GM21576 (cell line): Measurements from ENCODE around the gene EEF1E1.

Experiments used
- ATAC-seq: cut with Tn5 transposase; IDR thresholded peaks from one replicate; pipeline ENCODE4 v1.9.1; 2021; ENCODE audit warnings: mild to moderate bottlenecking, moderate library complexity; ENCODE audit not compliant: unreplicated experiment

The EEF1E1 gene

DNA sequence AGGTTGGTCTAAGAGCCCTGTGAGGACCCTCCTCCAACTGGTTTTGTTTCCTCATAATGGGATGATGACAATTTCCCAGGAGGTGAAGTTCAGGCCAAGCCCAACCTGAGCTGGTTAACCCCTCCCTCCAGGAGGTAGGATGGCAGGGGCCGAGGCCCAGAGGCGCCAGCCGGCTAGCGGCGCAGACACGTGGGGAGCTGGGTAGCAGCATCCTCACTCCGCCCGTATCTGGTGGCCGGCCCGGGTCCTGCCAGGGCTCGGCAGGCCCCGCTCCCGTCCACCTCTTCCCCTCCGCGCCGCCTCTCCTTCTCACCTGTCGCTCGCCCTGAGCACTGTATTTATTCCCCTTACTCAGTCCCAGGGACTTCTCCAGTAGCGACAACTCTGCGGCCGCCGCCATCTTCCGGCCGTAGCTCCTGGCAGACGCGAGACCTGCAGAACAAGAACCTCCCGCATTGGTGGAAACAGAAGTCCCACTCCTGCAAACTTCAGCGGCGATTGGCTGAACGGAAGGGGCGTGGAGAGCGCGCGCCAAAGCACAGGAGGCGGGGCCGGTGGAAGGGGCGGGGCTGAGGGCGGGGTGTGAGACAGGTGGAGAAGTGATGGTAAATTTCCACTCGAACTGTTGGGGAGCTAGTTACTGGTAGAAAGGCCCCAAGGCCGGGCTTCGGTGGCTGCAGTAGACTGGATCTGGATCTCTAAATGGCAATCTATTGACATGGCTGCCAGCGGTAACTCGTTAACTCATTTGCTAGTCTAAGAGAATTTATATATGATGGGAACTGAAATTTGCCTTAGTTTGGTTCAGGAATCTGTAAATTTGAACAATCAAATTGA, at the start of gene EEF1E1:
Gene EEF1E1 (minus strand): TSS at position 427 of the 837 bp plus-strand sequence. CDS start 27 bp downstream, at position 400.
- peak; percentile 100 for ATAC-seq

DNA sequence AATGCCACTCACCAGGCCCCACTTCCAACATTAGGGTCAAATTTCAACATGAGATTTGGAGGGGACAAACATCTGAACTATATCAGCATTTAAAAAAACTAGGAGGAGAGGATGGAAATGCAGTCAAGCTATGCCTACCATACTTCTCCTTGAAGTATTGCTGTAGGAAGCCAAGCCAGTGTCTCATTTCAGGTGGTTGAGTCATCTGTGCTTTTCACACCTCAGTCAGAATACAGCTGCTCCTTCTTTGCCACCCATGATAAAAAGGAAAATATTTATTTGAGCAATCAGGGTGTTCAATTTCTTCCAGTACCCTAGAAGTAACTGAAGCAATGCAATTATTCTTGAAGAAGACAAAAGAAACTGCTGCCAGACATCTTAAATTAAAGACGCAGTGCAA, 47.0 kb upstream of the EEF1E1 start:
- ATAC-seq = no peak

DNA sequence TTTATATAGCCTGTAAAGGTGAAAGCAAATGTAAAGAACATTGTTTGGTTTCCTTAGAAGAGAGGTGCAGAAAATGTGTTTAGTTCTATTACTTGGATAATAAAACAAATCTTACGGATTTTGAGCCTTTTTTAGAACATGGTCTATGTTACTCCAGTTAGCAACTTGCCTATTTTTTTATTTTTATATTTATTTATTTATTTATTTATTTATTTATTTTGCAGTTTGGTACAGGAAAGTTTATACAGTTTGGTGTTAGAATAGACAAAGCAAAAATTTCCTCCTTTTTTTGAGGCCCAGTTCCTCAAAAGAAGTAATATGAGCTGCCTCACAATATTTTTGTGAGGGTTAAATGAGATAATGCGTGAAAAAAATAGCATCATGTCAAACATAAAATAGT, 41.6 kb upstream of the EEF1E1 start:
- ATAC-seq = no peak

DNA sequence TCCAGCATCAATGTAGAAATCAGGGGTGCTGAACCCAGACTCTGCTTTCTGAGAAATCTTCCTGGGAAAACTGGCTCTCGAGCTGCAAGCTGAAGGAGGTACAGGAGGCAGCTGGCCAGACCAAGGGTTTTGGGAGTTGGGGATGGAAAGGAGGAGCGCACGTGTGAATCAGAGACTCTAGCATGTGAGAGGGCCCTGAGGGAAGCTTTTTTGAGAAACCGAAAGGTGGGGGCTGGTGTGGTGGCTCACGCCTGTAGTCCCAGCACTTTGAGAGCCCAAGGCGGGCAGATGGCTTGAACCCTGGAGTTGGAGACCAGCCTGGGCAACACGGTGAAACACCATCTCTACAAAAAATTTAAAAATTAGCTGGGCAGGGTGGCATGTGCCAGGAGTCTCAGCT, 37.1 kb upstream of the EEF1E1 start:
- no peak for ATAC-seq

DNA sequence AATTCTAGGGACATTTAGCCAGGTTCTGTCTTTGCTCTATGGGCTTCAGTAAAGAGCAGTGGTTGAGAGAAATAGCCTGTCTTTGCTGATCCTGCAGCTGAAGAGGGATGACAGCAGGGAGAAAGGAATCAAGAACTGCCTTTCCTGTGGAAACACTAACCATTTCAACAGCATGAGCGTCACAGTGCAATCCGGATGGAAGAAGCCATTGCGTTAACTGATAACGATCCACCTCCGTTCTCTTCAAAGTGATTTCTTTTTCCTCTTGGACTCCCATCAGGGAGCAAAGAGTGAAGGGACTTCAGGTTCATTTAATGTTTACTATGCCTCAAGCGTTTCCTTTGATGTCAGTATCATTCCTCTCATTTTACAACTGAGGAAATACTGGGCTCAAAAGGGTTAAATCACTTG, 35.2 kb upstream of the EEF1E1 start:
- ATAC-seq = no peak

DNA sequence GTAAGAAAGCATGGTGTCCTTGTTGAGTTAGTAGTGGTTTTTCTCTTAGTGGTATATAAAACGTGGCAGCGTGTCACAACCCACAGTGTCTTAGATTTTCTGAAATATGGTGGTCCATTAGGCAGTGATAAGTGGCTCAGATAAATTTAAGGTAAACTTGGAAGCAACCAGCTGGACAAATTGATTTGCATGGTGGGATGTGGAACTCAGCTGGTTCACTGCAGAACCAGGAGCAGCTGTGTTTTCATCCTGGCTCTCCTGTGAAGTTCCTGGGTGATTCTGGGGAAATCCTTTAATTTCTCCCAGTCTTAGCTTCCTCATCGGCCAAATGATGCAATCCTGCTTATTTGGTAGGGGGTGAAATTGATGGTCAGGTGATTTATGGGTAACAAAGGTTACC, 32.9 kb upstream of the EEF1E1 start:
- ATAC-seq = no peak

DNA sequence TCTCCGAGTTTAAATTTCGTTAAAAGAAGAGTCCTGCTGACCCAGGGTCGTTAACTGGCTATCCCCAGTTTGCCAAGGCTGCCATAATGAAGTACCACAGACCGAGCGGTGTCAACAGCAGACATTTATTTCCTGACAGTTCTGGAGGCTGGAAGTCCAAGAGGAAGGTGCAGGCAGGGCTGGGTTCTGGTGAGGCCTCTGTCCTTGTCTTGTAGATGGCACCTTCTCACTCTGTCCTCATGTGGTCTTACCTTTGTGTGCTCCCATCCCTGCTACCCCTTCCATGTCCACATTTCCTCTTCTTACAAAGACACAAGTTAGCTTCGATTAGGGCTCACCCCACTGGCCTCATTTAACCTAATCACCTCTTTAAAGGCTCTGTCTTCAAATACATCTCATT, 29.8 kb upstream of the EEF1E1 start:
- ATAC-seq = no peak

DNA sequence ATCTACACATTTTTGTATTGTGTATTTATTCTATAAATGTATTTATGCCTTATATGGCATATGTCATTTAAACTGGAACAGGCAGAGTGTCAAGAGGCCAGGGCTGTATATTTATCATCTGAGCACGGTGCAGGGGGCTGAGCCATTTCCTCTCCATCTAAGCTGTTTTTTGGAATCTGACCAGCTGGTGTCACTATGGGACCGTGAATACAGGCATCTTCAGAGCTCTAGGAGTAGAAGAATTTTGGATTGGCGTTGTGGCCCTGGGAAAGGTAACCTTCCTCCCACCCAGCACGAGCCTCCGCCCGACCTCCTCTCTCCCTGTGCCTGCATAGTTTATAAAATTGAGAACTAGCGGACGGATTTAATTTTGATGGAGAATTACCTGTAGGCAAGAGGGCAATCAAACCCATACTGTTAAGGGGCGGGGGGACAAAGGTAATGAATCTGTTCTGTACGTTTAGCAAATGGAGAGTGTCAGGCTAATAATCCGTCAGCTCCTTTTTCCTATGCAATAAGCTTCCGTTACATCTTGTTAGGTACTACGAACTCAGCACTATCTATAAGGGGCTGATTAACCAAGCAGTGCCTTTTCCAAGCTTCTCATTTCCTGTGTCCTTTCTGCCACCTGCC, 29.0 kb upstream of the EEF1E1 start:
- ATAC-seq = peak; percentile 60

DNA sequence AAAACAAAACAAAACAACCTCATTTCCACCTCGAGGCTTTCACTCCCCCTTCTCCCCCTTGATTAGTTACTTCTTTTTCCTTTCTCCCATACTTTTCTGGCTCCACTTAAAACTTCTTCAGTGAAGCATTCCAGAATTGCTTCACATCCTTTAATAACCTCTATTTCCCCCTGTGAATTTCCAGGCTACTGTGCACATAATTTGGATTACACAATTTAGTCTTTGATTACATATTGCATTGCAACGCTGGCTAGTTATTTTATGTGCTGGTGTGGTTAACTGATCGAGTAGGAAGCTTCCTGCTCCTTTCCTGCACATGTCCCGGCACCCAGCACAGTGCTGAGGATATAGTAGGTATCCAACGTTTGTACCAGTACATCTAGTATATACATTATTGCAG, 28.1 kb upstream of the EEF1E1 start:
- no peak for ATAC-seq

DNA sequence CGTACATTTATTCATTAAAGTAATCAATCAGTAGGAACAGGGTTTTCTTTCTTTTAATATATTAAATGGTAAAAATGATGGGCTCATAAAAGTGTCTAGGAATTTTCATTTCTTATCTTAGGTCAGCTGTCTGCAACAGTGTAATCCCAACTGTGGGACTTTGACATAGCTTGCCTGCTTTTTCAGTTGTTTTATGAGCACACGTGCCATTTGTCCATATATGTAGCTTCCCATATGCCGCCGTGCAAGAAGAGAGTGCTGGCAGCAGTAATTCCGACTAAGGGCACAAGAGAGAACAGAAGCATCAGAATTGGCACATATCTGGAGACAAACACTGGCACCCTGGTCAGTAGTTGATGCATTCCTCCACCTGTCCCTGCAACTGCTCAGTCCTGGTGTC, 20.9 kb upstream of the EEF1E1 start:
- no peak for ATAC-seq

DNA sequence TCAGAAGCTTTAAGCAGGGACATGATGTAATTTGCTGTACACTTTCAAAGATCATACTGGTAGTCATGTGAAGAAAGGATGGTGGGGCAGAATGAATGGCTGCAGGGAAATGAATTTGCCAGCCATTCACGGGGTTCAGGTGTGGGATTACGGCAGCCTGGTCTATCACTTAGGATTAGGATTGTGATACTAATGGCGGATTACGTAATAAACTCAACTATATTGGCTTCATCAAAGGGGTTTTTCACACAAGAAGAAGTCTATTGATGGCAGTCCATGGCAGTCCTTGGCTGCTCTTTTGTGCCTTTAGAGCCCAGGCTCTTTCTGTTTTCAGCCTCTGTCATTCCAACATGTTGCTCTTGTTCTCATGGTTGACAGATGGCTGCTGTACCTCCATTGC, 12.6 kb upstream of the EEF1E1 start:
- ATAC-seq = no peak

DNA sequence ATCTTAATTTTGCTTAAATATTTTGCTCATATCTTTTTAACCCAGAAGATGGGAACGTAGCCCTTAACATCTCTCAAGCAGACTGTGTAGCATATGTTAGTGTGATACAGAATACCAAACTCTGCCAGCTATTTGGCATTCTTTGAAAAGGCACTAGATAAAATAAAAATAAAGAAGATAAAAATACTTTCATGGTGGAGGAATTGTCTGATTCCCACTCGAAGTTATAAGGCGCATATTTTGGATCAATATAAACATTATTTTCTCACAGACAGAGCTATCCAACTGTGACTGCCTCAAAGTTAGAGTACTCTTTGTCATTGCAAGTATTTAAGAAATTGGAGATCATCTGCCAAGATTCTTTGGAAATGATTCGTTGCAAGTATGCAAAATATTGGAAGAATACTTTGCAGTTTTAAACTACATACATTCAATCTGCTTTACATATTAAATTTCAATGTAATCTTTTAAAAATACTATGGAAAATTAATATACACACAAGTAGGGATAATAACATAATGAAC, 10.8 kb upstream of the EEF1E1 start:
- no peak for ATAC-seq

DNA sequence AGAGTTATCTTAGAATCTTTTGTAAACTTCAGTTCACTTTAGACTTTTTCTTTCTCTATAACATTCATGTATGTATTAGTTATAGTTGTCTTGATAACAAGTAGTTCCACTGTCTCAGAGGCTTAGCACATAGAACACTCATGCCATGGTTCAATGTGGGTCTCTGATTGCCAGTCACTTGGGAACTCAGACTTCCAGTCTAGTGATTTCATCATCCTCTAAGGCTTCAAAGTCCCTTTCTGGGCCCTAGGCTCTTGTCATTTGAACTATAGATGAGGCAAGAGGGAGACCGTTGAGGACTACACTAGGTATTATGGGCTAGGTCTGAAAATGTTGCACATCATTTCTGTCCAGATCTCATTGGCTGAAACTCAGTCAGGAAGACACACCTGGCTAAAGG, 8.4 kb upstream of the EEF1E1 start:
- ATAC-seq = no peak

DNA sequence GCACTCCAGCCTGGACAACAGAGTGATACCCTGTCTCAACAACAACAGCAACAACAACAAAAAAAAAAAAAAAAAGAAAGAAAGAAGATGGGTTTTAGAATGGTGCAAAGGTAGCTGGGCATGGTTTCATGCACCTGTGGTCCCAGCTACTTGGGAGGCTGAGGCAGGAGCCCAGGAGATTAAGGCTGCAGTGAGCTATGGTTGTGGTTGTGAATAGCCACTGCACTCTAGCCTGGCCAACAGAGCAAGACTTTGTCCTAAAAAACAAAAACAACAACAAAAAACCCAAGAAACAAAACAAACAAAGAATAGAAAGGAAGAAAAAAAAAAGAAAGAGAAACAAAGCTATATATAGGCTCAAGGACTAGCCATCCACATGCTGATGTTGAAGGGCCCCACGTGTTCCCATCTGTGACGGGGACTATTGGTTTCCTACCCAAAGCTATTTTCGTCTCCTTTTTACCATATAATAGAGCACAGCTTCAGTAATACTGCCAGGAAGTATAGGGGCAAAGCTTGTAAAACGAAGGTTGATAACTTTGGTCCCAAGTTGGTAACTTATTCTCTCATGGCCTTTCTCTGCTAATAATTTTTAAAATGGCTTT, 7.9 kb upstream of the EEF1E1 start:
- ATAC-seq = peak; percentile 82

DNA sequence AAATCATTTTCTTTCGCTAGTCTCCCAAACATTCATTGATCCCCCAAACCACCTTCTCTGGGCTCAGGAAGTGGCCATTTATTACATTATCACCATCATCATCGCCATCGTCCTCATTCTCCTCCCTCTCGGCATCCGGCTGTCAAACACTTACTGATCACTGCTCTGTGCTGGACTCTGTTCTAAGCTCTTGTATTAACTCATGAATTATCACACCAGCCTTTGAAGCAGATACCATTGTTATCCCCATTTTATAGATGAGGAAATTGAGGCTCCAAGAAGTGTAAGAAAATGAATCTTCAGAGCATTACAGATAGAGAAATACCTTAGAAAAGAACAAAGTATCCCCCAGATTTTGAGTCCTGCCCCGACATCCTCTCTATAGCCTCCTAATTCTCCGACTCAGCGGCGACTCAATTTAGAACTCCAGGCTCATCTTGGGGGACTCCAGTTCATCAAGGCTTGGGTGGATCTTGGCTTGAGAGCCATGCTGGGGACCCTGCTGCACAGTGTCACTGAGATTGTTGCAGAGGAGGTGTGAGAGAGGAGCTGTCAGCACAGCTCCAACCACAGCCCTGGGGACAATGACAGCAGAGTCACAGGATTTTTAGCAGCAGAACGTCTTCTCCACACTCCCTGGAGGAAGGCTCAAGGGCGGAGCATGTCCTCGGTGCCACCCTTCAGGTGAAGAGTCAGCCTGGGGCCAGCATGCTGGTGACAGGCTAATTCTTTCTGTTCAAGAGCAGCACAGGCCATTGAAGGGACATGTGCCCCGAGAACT, 6.6 kb upstream of the EEF1E1 start:
- no peak for ATAC-seq

DNA sequence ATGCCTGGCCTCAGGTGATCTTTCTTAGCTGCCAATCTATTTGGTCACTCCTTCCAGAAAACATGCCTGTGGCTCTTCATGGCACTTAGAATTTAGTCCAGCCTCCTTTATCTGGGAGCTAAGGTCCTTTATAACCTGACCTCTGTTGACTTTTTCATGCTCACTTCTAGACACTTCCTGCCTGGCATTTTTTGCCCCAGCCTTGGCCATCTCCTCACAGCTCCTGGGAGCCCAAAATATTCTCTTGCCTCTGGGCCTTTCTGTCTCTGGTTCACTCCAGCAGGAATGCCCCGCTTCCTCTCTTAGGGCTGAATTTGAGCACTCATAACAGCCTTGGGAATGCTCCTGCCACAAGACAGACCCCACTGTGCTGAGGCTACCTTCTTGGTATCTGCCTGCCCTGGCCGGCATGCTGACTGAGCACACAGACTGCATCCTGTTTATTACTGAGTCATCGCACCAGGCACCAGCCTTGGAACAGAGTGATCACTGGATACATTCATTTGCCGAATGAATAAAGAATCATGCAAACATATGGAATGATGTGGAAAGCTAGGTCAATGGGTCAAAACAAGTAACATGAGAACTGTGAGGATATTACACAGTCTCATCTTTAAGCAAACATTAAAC, 5.8 kb upstream of the EEF1E1 start:
- no peak for ATAC-seq

DNA sequence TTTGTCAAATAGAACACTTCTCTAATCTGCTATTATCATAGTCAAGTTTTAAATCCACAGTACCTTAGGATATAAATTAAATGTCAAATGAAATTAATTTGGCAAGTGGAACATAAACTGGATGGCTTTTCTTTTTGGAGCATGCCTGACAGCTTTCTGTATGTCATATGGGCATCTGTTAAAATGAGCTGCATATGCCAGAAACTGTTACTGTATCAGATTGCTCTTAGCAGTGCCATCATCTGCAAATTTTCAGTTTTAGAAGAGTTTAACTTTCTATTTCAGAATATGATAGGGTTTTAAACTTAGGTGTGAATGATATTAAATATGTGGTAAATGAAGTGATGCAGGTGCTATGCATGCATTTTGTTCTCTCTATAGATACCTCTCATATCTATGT, 3.4 kb upstream of the EEF1E1 start:
- no peak for ATAC-seq

DNA sequence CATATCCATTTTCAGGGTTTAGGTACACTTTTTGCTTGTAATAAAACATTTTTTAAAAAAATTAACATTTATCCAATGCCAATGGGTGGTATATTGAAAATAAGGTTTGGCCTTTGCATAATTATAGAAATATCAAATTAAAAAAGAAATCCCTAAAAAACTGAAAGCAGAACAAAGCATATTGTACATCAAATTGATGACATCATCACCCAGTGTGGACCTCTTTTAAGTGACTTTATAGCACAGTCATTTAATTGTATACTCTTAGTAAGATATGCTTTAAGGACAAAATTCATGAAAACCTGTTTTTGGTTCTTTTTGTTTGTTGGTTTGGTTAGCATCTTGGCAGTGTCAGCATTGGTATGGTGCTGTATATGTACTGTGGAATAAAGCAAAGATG, 1.4 kb upstream of the EEF1E1 start:
- ATAC-seq = no peak

DNA sequence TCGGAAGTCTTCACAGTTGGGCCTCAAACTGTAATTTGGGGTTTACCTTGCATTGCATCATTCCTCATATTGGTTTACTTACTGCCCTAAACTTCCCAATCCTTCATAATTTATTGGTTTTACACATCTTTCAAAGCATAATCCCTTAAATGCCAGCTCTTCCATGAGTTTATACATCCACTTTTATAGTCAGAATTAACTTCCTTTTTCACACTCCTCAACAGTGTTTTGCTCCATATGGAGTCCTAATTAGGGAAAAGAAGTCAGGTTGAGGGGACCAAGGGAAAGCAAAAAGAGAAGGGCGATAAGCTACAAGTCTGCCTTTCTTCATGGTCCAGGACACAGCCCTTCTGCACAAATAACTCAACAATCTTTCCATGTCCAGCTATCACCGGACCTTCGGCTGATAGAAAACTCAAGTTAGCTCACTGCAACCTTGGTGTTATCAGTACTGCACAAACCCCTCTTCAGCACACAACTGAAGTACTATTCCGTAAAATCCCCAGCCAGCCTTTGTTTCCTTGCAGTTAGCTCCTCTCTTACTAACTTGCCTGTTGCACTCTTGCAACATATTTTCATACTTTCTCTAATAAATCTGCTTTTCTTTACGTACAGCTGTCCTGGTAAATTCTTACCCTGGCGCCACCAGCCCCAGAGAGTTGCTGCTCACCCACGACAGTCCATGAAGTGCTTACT, 2.0 kb downstream of the EEF1E1 start:
- no peak for ATAC-seq

DNA sequence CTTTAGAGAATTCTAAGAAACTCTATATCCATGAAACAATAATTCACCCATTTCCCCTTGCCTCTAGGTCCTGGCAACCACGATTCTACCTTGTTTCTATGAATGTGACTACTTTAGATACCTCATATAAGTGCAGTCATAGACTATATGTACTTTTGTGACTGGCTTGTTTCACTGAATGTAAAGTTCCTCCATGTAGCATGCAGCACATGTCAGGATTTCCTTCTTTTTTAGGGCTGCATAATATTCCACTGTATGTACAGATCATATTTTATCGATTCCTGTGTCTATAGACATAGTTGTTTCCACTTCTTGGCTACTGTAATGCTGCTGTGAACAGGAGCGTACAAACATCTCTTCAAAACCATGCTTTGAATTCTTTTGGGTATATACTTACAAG, 11.7 kb downstream of the EEF1E1 start:
- ATAC-seq = no peak
